Caco-2 (cell line): Measurements from ENCODE around the gene TSPAN14. TPM values are rescaled to one million over a fixed set of nuclear protein-coding genes. Genes with fewer than 3 reads are reported as not detected.

Experiments
- BruUV-seq: library from RNA; stranded (reverse); fragments of 400-500 nt; replicated peaks from 2 replicates; lab custom pipeline; 2021; lab: Mats Ljungman, UMichigan
- CTCF ChIA-PET: fragments of 300-600 bp; sonication (Branson Sonifier 250); formaldehyde crosslinking; loops from one replicate; lab custom pipeline; 2022; ENCODE audit warnings: antibody characterized with exemption; lab: Charles Lee
- POLR2A ChIA-PET: fragments of 300-600 bp; sonication (Branson Sonifier 250); formaldehyde crosslinking; loops from one replicate; lab custom pipeline; 2022; ENCODE audit warnings: antibody characterized with exemption; lab: Charles Lee
- DNase-seq, 2 experiments: peaks; one replicate each; pipeline versions ENCODE4 v3.0.0 to v3.0.0-alpha.2; 2020 to 2022
- H3K27me3 ChIP-seq: replicated peaks from 2 replicates; pipeline ENCODE4 v1.6.0; 2011; ENCODE audit warnings: low read length; ENCODE audit not compliant: control insufficient read depth, insufficient read depth
- H3K36me3 ChIP-seq: 2 replicates; pipeline ENCODE4 v1.5.1; 2011; ENCODE audit warnings: low read length; ENCODE audit not compliant: control insufficient read depth, insufficient read depth
- H3K4me1 ChIP-seq: fragments of 250-450 bp; sonication (Bioruptor Pico); 2 replicates; pipeline ENCODE4 v1.5.1; 2020; ENCODE audit warnings: mild to moderate bottlenecking
- H3K4me3 ChIP-seq: 2 replicates; pipeline ENCODE4 v1.5.1; 2011; ENCODE audit warnings: low read depth, mild to moderate bottlenecking, control low read depth, low read length
- H3K9me3 ChIP-seq: fragments of 250-450 bp; sonication (Bioruptor Pico); 2 replicates; pipeline ENCODE4 v1.5.1; 2020; ENCODE audit warnings: mild to moderate bottlenecking, moderate library complexity
- H3K27ac Mint-ChIP-seq: one replicate; pipeline ENCODE4 v1.8.0; 2022; ENCODE audit warnings: mixed read lengths; ENCODE audit not compliant: unreplicated experiment
- H3K27me3 Mint-ChIP-seq: one replicate; pipeline ENCODE4 v1.8.0; 2022; ENCODE audit warnings: mixed read lengths; ENCODE audit not compliant: insufficient read depth, unreplicated experiment
- H3K36me3 Mint-ChIP-seq: one replicate; pipeline ENCODE4 v1.8.0; 2022; ENCODE audit warnings: mild to moderate bottlenecking, mixed read lengths; ENCODE audit not compliant: insufficient read depth, unreplicated experiment
- H3K4me1 Mint-ChIP-seq: one replicate; pipeline ENCODE4 v1.8.0; 2022; ENCODE audit warnings: low read depth, mixed read lengths; ENCODE audit not compliant: unreplicated experiment
- H3K4me3 Mint-ChIP-seq: one replicate; pipeline ENCODE4 v1.8.0; 2022; ENCODE audit warnings: mild to moderate bottlenecking, moderate library complexity, mixed read lengths; ENCODE audit not compliant: unreplicated experiment
- H3K9me3 Mint-ChIP-seq: one replicate; pipeline ENCODE4 v1.8.0; 2022; ENCODE audit warnings: mixed read lengths; ENCODE audit not compliant: unreplicated experiment
- intact Hi-C: fragments of 100-400 bp; cut with micrococcal nuclease; formaldehyde crosslinking; loops from one replicate; pipeline ENCODE4 v1.10.0; 2022; ENCODE audit not compliant: unreplicated experiment
- total RNA-seq: library from RNA; stranded (reverse); gene quantifications from 2 replicates; pipeline ENCODE4 v1.2.3, GENCODE V29; 2022
- TF ChIP-seq, protein P1 (sequence below), 2 experiments: fragments of 200-600 bp in 1 of 2; IDR thresholded peaks; 1 replicate in 1 of 2; 2 replicates in 1 of 2; pipeline versions ENCODE4 v1.5.1 to v1.8.0; 2011 to 2022; ENCODE audit warnings: antibody characterized with exemption in 1 of 2, control low read depth in 1 of 2, inconsistent platforms in 1 of 2, low read depth in 1 of 2, low read length in 1 of 2, mild to moderate bottlenecking in 1 of 2, moderate library complexity in 1 of 2; ENCODE audit not compliant: insufficient read depth in 1 of 2, severe bottlenecking in 1 of 2, unreplicated experiment in 1 of 2

TSPAN14 gene
- total RNA-seq, 1 experiment from 2014 or later = 140 TPM

DNA sequence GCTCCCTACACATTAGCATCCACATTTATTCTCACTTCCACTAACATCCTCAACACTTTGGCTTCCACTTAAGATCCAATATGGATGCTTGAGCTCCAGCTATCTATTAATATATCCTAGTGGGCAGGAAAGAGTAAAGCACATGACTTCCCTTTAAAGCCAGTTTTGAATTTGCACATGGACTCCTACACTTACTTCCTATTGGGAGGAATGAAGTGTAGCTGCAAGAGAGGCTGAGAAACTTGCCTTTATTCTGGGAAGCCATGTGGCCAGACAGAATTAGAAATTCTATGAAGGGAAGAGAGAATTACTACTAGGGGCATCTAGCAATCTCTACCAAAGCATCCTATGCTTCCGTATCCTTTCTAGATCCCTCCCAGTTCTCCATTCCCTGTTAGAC, 3.0 kb upstream of the TSPAN14 start:
- no peak for DNase-seq
- CTCF ChIA-PET = interaction anchor here (1.0 kb wide), 1 partner anchor 55 kb away, joined by 3 read pairs; no protein-coding TSS in a partner anchor
- Mint-ChIP-seq H3K4me1 (peaks cover 40% of the 10 kb centered on the region), H3K9me3 (no peaks in the 10 kb centered on the region), H3K27me3 (no peaks in the 10 kb centered on the region), H3K27ac (no peak overlapping the region), H3K36me3 (peaks cover 23% of the 10 kb centered on the region), H3K4me3 (no peak overlapping the region)
- POLR2A ChIA-PET = no interaction called here
- H3K4me1 ChIP-seq = peaks cover 60% of the 10 kb centered on the region
- H3K4me3 ChIP-seq = no peak overlapping the region
- BruUV-seq = no TSS peak
- no peaks in the 10 kb centered on the region for H3K9me3 ChIP-seq
- H3K36me3 ChIP-seq = no peaks in the 10 kb centered on the region
- no peaks in the 10 kb centered on the region for H3K27me3 ChIP-seq
- TF ChIP-seq, protein P1, sequence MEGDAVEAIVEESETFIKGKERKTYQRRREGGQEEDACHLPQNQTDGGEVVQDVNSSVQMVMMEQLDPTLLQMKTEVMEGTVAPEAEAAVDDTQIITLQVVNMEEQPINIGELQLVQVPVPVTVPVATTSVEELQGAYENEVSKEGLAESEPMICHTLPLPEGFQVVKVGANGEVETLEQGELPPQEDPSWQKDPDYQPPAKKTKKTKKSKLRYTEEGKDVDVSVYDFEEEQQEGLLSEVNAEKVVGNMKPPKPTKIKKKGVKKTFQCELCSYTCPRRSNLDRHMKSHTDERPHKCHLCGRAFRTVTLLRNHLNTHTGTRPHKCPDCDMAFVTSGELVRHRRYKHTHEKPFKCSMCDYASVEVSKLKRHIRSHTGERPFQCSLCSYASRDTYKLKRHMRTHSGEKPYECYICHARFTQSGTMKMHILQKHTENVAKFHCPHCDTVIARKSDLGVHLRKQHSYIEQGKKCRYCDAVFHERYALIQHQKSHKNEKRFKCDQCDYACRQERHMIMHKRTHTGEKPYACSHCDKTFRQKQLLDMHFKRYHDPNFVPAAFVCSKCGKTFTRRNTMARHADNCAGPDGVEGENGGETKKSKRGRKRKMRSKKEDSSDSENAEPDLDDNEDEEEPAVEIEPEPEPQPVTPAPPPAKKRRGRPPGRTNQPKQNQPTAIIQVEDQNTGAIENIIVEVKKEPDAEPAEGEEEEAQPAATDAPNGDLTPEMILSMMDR (IDR thresholded peaks at IDR 0.05; ENCODE audit: insufficient read depth in 1 of 2, low read depth in 1 of 2, low read length in 1 of 2, severe bottlenecking in 1 of 2, unreplicated experiment in 1 of 2) = no peak
- intact Hi-C loops = no loop called here

DNA sequence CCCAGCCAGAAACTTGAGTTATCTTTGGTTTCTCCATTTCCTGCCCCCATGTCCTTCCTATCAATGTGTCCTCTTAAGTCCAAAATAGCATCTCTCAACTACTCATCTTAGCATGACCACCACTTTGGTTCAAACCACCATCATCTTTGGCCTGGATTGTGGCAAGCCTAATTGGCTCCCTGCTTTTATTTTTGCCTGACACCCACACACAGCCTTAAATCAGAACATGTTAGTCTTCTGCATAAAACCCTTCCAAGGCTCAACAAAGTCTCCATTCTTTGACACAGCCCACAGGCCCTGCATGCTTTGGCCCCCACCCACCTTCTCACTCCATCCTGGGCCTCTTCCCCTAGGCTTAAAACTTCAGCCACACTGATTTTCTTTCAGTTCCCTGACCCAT, 2.0 kb upstream of the TSPAN14 start:
- intact Hi-C loops = no loop called here
- DNase-seq = no peak
- Mint-ChIP-seq H3K27me3 (no peaks in the 10 kb centered on the region), H3K27ac (no peak overlapping the region), H3K4me3 (no peak overlapping the region), H3K36me3 (peaks cover 25% of the 10 kb centered on the region), H3K9me3 (no peaks in the 10 kb centered on the region), H3K4me1 (peaks cover 32% of the 10 kb centered on the region)
- POLR2A ChIA-PET = interaction anchor here (1.5 kb wide), 1 partner anchor 52 kb away, joined by 5 read pairs; no protein-coding TSS in a partner anchor
- Histone ChIP-seq H3K4me3 (no peak overlapping the region), H3K27me3 (no peaks in the 10 kb centered on the region), H3K4me1 (peaks cover 58% of the 10 kb centered on the region), H3K36me3 (no peaks in the 10 kb centered on the region), H3K9me3 (no peaks in the 10 kb centered on the region)
- TF ChIP-seq, protein P1 (IDR thresholded peaks at IDR 0.05; ENCODE audit: insufficient read depth in 1 of 2, low read depth in 1 of 2, low read length in 1 of 2, severe bottlenecking in 1 of 2, unreplicated experiment in 1 of 2) = no peak
- CTCF ChIA-PET = interaction anchor here (1.7 kb wide), 1 partner anchor 53 kb away, joined by 13 read pairs; no protein-coding TSS in a partner anchor
- BruUV-seq = no TSS peak

DNA sequence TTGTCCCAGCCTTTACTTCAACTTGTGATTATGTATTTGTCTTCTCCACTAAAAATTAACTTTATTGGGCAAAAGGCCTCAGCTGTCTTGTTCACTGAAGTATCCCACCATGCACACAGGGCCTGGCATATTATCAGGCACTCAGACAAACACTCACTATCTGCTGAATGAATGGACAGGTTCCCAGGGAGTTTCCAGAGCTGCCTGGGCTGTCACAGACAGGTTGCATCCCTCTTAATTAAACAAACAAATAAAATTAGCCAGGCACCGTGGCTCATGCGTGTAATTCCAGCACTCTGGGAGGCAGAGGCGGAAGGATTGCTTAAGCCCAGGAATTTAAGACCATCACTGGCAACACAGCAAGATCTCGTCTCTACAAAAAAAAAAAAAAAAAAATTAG, 1.5 kb upstream of the TSPAN14 start:
- Mint-ChIP-seq H3K9me3 (no peaks in the 10 kb centered on the region), H3K36me3 (peaks cover 31% of the 10 kb centered on the region), H3K4me3 (no peak overlapping the region), H3K27ac (no peak overlapping the region), H3K4me1 (peaks cover 26% of the 10 kb centered on the region), H3K27me3 (no peaks in the 10 kb centered on the region)
- Histone ChIP-seq H3K4me1 (peaks cover 58% of the 10 kb centered on the region), H3K9me3 (no peaks in the 10 kb centered on the region), H3K27me3 (no peaks in the 10 kb centered on the region), H3K36me3 (no peaks in the 10 kb centered on the region), H3K4me3 (no peak overlapping the region)
- TF ChIP-seq, protein P1 (IDR thresholded peaks at IDR 0.05; ENCODE audit: insufficient read depth in 1 of 2, low read depth in 1 of 2, low read length in 1 of 2, severe bottlenecking in 1 of 2, unreplicated experiment in 1 of 2) = no peak
- intact Hi-C loops = loop anchor here (1.0 kb wide), 1 partner anchor 54 kb away; no protein-coding TSS in a partner anchor
- ChIA-PET POLR2A (interaction anchor here (1.0 to 1.5 kb wide), 2 partner anchors 45 to 52 kb away, joined by 4 to 5 read pairs; no protein-coding TSS in a partner anchor), CTCF (interaction anchor here (1.4 to 1.7 kb wide), 2 partner anchors 8 to 53 kb away, joined by 5 to 13 read pairs; no protein-coding TSS in a partner anchor)
- no peak for DNase-seq
- BruUV-seq = no TSS peak
